Brain microvascular endothelial cell (primary cell): Measurements from ENCODE around the gene TMC7.

Source experiments
- DNase-seq: peaks from one replicate; pipeline ENCODE4 v3.0.0-alpha.2; 2020
- H3K27ac ChIP-seq: fragments of 250-450 bp; sonication (Bioruptor Pico); 2 replicates; pipeline ENCODE4 v1.5.1; 2020; ENCODE audit warnings: mild to moderate bottlenecking, moderate library complexity
- H3K27me3 ChIP-seq: fragments of 250-450 bp; sonication (Bioruptor Pico); replicated peaks from 2 replicates; pipeline ENCODE4 v1.5.1; 2020; ENCODE audit warnings: mild to moderate bottlenecking
- H3K36me3 ChIP-seq: fragments of 250-450 bp; sonication (Bioruptor Pico); replicated peaks from 2 replicates; pipeline ENCODE4 v1.5.1; 2020; ENCODE audit warnings: mild to moderate bottlenecking
- H3K4me3 ChIP-seq: 2 replicates; pipeline ENCODE4 v1.5.1; 2011; ENCODE audit warnings: low read depth, mild to moderate bottlenecking, control low read depth, low read length, moderate library complexity
- CTCF ChIP-seq: IDR thresholded peaks from 2 replicates; pipeline ENCODE4 v1.5.1; 2011; ENCODE audit warnings: low read depth, mild to moderate bottlenecking, moderate library complexity, low read length, control low read depth, inconsistent platforms; ENCODE audit errors: missing control alignments
- in situ Hi-C: cut with HindIII; loops from 2 replicates; pipeline ENCODE4 v1.10.0; 2017; ENCODE audit warnings: low sequenced_read_pairs, low pct_ligation_motif_present

The TMC7 gene

DNA sequence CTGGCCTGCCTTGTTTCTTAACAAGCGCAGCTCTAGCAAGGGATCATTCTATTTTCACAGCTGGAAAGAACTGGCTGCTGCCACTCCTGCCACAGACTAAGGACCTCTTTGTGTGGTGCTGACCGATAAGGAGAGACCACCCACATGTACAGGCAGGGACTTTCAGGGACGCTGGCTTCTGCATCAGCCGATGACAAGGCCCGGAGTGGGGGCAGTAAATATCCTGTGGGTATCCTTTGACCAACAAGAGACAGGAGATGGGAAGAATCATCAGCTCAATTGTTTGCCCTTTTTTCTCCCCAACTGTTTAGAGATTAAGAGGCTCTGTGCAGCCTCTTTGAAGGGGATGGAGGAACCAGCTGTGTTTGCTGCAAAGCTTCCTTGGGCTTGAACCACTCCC is 120.9 kb downstream of the TMC7 start:
- in situ Hi-C loops: no loop called here
- H3K27me3 ChIP-seq: no peaks in the 10 kb centered on the region
- H3K27ac ChIP-seq: no peak overlapping the region
- no peak overlapping the region for H3K4me3 ChIP-seq
- DNase-seq: no peak
- TF ChIP-seq CTCF: no peak
- H3K36me3 ChIP-seq: no peaks in the 10 kb centered on the region

GRCh38 chr16:19105131-19105530 is 121.4 kb downstream of the TMC7 start:
- TF ChIP-seq CTCF: no peak
- DNase-seq: no peak
- H3K36me3 ChIP-seq: no peaks in the 10 kb centered on the region
- no peaks in the 10 kb centered on the region for H3K27me3 ChIP-seq
- H3K4me3 ChIP-seq: no peak overlapping the region
- in situ Hi-C loops: no loop called here
- H3K27ac ChIP-seq: no peak overlapping the region

- DNase-seq: no peak
- in situ Hi-C loops: no loop called here
- H3K36me3 ChIP-seq: no peaks in the 10 kb centered on the region
- no peaks in the 10 kb centered on the region for H3K27me3 ChIP-seq
- H3K27ac ChIP-seq: no peak overlapping the region
- no peak overlapping the region for H3K4me3 ChIP-seq
- TF ChIP-seq CTCF: no peak
Observed at GRCh38 chr16:19105891-19106624, 122.3 kb downstream of the TMC7 start.

DNA sequence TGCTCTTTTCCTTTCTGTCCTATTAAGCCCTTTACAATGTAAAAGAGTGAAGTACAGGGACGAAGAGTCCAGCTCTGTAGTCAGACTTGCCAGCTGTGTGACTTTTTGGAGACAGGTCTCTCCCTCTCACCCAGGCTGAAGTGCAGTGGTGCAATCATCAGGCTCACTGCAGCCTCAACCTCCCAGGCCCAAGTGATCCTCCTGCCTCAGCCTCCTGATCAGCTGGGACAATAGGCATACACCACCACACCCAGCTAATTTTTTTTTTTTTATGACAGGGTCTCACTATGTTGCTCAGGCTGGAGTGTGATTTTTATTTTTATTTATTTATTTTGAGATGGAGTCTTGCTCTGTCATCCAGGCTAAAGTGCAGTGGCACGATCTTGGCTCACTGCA is 122.9 kb downstream of the TMC7 start:
- Histone ChIP-seq H3K27me3 (no peaks in the 10 kb centered on the region), H3K36me3 (no peaks in the 10 kb centered on the region), H3K4me3 (no peak overlapping the region), H3K27ac (no peak overlapping the region)
- DNase-seq: no peak
- in situ Hi-C loops: no loop called here
- TF ChIP-seq CTCF: no peak

- in situ Hi-C loops: no loop called here
- Histone ChIP-seq H3K27ac (no peak overlapping the region), H3K4me3 (no peak overlapping the region), H3K36me3 (no peaks in the 10 kb centered on the region), H3K27me3 (no peaks in the 10 kb centered on the region)
- TF ChIP-seq CTCF: no peak
- DNase-seq: no peak
Observed at GRCh38 chr16:19108409-19109287, 124.9 kb downstream of the TMC7 start.
